OCI-LY3 (cell line): ENCODE measurements around the gene CHIC1.
"Not testable (repeated sequence)": the region's sequence is repeated elsewhere in the genome, so short reads cannot be mapped to it uniquely, and the experiment has no call there.

Experiments
- EZH2phosphoT487 ChIP-seq: fragments of 200-600 bp; shearing (Covaris generic); IDR thresholded peaks from 2 replicates; pipeline ENCODE4 v1.6.1; 2018; ENCODE audit warnings: antibody characterized with exemption, mixed run types, low read depth
- TF ChIP-seq, protein P1 (sequence below): fragments of 200-600, 300-600 bp; sonication (generic); IDR thresholded peaks from 2 replicates; pipeline ENCODE4 v1.5.1; 2014; ENCODE audit warnings: antibody characterized with exemption, low read length, low read depth

DNA sequence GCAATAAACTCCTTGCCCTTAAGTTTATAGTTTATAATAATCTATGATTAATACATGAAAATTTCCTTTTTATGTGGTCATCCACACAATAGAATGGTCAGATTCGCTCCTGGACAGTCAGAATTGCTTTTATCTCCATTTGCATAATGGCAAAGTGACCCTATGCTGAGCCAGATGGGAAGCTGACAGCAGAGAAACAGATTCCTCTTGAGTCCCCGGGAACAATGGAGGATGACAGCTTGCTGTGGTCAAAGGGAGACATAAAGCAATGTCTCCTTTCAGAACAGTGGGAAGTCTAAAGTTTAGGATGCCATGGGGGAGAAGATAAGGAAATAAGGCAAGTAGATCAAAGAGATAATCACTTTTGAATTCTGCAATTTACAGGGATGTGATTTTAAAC is 40.2 kb upstream of the CHIC1 start:
- TF ChIP-seq, protein P1, sequence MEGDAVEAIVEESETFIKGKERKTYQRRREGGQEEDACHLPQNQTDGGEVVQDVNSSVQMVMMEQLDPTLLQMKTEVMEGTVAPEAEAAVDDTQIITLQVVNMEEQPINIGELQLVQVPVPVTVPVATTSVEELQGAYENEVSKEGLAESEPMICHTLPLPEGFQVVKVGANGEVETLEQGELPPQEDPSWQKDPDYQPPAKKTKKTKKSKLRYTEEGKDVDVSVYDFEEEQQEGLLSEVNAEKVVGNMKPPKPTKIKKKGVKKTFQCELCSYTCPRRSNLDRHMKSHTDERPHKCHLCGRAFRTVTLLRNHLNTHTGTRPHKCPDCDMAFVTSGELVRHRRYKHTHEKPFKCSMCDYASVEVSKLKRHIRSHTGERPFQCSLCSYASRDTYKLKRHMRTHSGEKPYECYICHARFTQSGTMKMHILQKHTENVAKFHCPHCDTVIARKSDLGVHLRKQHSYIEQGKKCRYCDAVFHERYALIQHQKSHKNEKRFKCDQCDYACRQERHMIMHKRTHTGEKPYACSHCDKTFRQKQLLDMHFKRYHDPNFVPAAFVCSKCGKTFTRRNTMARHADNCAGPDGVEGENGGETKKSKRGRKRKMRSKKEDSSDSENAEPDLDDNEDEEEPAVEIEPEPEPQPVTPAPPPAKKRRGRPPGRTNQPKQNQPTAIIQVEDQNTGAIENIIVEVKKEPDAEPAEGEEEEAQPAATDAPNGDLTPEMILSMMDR = not testable (repeated sequence)
- not testable (repeated sequence) for TF ChIP-seq EZH2phosphoT487
